HCT116 (cell line): ENCODE results near the gene PKNOX2. TPM values are rescaled to one million over a fixed set of nuclear protein-coding genes. Genes with fewer than 3 reads are reported as not detected.
A peak's percentile ranks its signal among the peaks of the same experiment; 100 is the strongest.

ENCODE experiments used
- ATAC-seq: fragments of 200-7000 bp; cut with Tn5 transposase; 2 replicates; pipeline ENCODE4 v1.9.1; 2020; ENCODE audit warnings: mild to moderate bottlenecking, moderate library complexity
- BruUV-seq: library from RNA; stranded (reverse); fragments of 400-500 nt; replicated peaks from 2 replicates; lab custom pipeline; 2021; lab: Mats Ljungman, UMichigan
- CTCF ChIA-PET: fragments of 300-600 bp; sonication (Branson Sonifier 250); formaldehyde crosslinking; loops from one replicate; lab custom pipeline; 2021; ENCODE audit warnings: antibody characterized with exemption; lab: Charles Lee
- POLR2A ChIA-PET: fragments of 300-600, 350-600 bp; sonication (Branson Sonifier 250); formaldehyde crosslinking; loops from one replicate; lab custom pipeline; 2021; ENCODE audit warnings: antibody characterized with exemption; lab: Charles Lee
- RAD21 ChIA-PET, 2 experiments: fragments of 300-600 bp; sonication (Branson Sonifier 250); formaldehyde crosslinking; loops; one replicate each; lab custom pipeline; 2023; ENCODE audit warnings: low total read pairs in 2 of 2; ENCODE audit not compliant: uncharacterized antibody in 2 of 2, unreplicated experiment in 2 of 2, low non-redundant PET in 1 of 2; lab: Charles Lee
- DNase-seq: peaks from one replicate; pipeline ENCODE4 v3.0.0-alpha.2; 2010; ENCODE audit warnings: low read depth, low spot score
- H2AFZ ChIP-seq: fragments of 200-600 bp; shearing (Covaris generic), sonication (generic); 2 replicates; pipeline ENCODE4 v1.6.1; 2017; ENCODE audit warnings: low read depth, mixed run types, mixed read lengths, antibody characterized with exemption, low read length; ENCODE audit not compliant: poor library complexity, severe bottlenecking
- H3K27ac ChIP-seq: 2 replicates; pipeline ENCODE4 v1.5.1; 2012; ENCODE audit warnings: low read depth, low read length
- H3K27me3 ChIP-seq: fragments of 200-600 bp; sonication (generic); 2 replicates; pipeline ENCODE4 v1.6.1; 2016; ENCODE audit warnings: mixed run types, low read length, mixed read lengths; ENCODE audit not compliant: insufficient read depth
- H3K36me3 ChIP-seq, 2 experiments: fragments of 200-500 bp in 1 of 2; fragments of 200-600 bp in 1 of 2; sonication (Bioruptor generic) in 1 of 2; sonication (generic) in 1 of 2; 2 replicates each; pipeline versions ENCODE4 v1.5.1 to v1.6.1; 2014 to 2016; ENCODE audit warnings: low read length in 2 of 2, inconsistent platforms in 1 of 2, mixed read lengths in 1 of 2, mixed run types in 1 of 2; ENCODE audit not compliant: insufficient read depth in 2 of 2, control insufficient read depth in 1 of 2
- H3K4me1 ChIP-seq, 2 experiments: fragments of 200-600 bp in 1 of 2; sonication (generic) in 1 of 2; 2 replicates each; pipeline versions ENCODE4 v1.5.1 to v1.6.1; 2012 to 2017; ENCODE audit warnings: low read length in 2 of 2, inconsistent platforms in 1 of 2, mild to moderate bottlenecking in 1 of 2, mixed read lengths in 1 of 2, mixed run types in 1 of 2, moderate library complexity in 1 of 2; ENCODE audit not compliant: insufficient read depth in 2 of 2, control insufficient read depth in 1 of 2
- H3K4me2 ChIP-seq: fragments of 200-600 bp; sonication (generic); 2 replicates; pipeline ENCODE4 v1.6.1; 2017; ENCODE audit warnings: mixed run types, low read length, mixed read lengths
- H3K4me3 ChIP-seq, 2 experiments: fragments of 200-600 bp in 1 of 2; sonication (generic) in 1 of 2; replicated peaks in 1 of 2; 2 replicates each; pipeline ENCODE4 v1.5.1; 2011 to 2016; ENCODE audit warnings: low read length in 2 of 2, control low read depth in 1 of 2, low read depth in 1 of 2, mild to moderate bottlenecking in 1 of 2, mixed read lengths in 1 of 2, mixed run types in 1 of 2
- H3K79me2 ChIP-seq: fragments of 200-600 bp; sonication (generic); 2 replicates; pipeline ENCODE4 v1.6.1; 2017; ENCODE audit warnings: mild to moderate bottlenecking, mixed run types, low read length, moderate library complexity, mixed read lengths; ENCODE audit not compliant: insufficient read depth
- H3K9ac ChIP-seq: fragments of 200-600 bp; sonication (generic); 2 replicates; pipeline ENCODE4 v1.6.1; 2016; ENCODE audit warnings: low read length, mixed read lengths
- H3K9me2 ChIP-seq: fragments of 200-600 bp; sonication (generic), shearing (Covaris generic); 2 replicates; pipeline ENCODE4 v1.6.1; 2017; ENCODE audit warnings: mixed run types, mild to moderate bottlenecking, moderate library complexity; ENCODE audit not compliant: insufficient read depth
- H3K9me3 ChIP-seq, 2 experiments: fragments of 200-500 bp in 1 of 2; fragments of 200-600 bp in 1 of 2; sonication (Bioruptor generic) in 1 of 2; sonication (generic) in 1 of 2; 2 replicates each; pipeline ENCODE4 v1.6.1; 2014 to 2017; ENCODE audit warnings: low read length in 2 of 2, mixed read lengths in 2 of 2, inconsistent platforms in 1 of 2, low read depth in 1 of 2, mild to moderate bottlenecking in 1 of 2, mixed run types in 1 of 2, moderate library complexity in 1 of 2; ENCODE audit not compliant: control insufficient read depth in 1 of 2, insufficient read depth in 1 of 2
- H4K20me1 ChIP-seq: fragments of 200-600 bp; sonication (generic), shearing (Covaris generic); 2 replicates; pipeline ENCODE4 v1.6.1; 2017; ENCODE audit warnings: mixed run types, mild to moderate bottlenecking, moderate library complexity; ENCODE audit not compliant: insufficient read depth
- CEBPB ChIP-seq: IDR thresholded peaks from 2 replicates; pipeline ENCODE4 v1.6.1; 2012; ENCODE audit warnings: low read depth
- ELF1 ChIP-seq: IDR thresholded peaks from 2 replicates; pipeline ENCODE4 v1.6.1; 2012; ENCODE audit warnings: low read depth, borderline replicate concordance
- RAD21 ChIP-seq: IDR thresholded peaks from 2 replicates; pipeline ENCODE4 v1.6.1; 2012; ENCODE audit warnings: low read depth, mild to moderate bottlenecking
- SP1 ChIP-seq: IDR thresholded peaks from 2 replicates; pipeline ENCODE4 v1.6.1; 2012; ENCODE audit warnings: low read depth
- TCF7L2 ChIP-seq: IDR thresholded peaks from 2 replicates; pipeline ENCODE4 v1.7.0; 2011; ENCODE audit warnings: borderline replicate concordance, inconsistent platforms; ENCODE audit not compliant: insufficient read depth, insufficient read length; ENCODE audit errors: extremely low read depth
- intact Hi-C: fragments of 100-400 bp; cut with micrococcal nuclease; formaldehyde crosslinking; loops from 2 replicates; pipeline ENCODE4 v1.10.0; 2022
- total RNA-seq: library from RNA; stranded (reverse); gene quantifications from one replicate; pipeline ENCODE4 v1.2.1, GENCODE V29; 2021; ENCODE audit not compliant: unreplicated experiment

Gene PKNOX2
- total RNA-seq, 1 experiment from 2014 or later: 0.20 TPM

DNA sequence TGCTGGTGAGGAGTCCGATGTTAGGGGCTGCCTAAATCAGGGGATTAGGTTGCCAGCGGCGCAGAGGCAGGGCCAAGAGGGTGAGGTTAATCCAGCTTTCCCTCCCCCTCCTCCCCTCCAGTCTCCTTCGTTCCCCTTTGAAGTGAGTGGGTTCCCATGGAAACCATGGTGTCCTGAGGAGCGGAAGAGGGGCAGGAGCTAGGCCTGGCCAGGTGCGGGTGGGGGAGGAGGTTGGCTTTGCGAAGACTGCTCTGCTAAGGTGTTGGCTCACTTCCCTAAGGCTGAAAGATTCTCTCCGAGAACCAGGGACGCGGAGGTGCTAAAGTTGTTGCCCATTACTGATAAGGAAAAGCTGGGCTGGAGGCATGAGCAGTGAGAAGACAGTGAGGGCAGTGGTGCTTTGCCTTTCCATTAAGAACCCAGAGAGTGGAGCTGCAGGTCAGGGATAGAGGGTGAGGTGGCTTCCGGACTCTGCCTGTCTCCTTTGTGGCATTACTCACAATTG, 206.9 kb downstream of the PKNOX2 start:
- intact Hi-C loops: no loop called here
- DNase-seq (no peak), ATAC-seq (no peak)
- no TSS peak for BruUV-seq
- RAD21 ChIA-PET: no interaction called here
- Histone ChIP-seq H3K9ac (no peak overlapping the region), H3K36me3 (no peaks in the 10 kb centered on the region), H3K27me3 (peaks cover 22% of the 10 kb centered on the region), H3K79me2 (no peaks in the 10 kb centered on the region), H3K4me3 (no peak overlapping the region), H3K27ac (no peak overlapping the region), H3K9me2 (no peaks in the 10 kb centered on the region), H3K9me3 (no peaks in the 10 kb centered on the region), H3K4me2 (no peak overlapping the region), H4K20me1 (no peaks in the 10 kb centered on the region), H3K4me1 (no peaks in the 10 kb centered on the region), H2AFZ (no peak overlapping the region)
- CTCF ChIA-PET: no interaction called here
- POLR2A ChIA-PET: no interaction called here
- TF ChIP-seq CEBPB (no peak), ELF1 (no peak), RAD21 (no peak), TCF7L2 (peak; percentile 19)

DNA sequence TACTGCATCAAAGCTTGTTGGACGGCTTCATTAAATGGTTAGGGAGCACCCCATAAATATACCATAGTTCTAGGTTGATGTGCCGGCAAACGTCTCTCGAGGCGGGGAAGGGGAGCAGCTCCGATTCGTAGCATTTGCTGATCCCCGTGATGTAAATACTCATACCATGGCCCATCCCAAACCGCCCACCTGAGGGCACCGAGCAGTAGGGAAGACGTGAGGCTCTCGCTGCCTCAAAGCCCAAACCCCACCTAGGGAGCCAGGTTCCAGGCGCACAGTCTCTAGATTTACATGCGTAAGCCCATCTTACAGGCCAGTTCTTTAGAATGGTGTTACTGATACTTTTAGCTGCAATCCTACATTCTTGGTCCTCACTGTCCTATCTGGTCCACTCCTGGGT, 207.5 kb downstream of the PKNOX2 start:
- intact Hi-C loops: no loop called here
- ATAC-seq (no peak), DNase-seq (no peak)
- H3K9me2 ChIP-seq: no peaks in the 10 kb centered on the region
- H3K4me2 ChIP-seq: no peak overlapping the region
- no peak overlapping the region for H2AFZ ChIP-seq
- POLR2A ChIA-PET: no interaction called here
- H3K9ac ChIP-seq: no peak overlapping the region
- no peak overlapping the region for H3K27ac ChIP-seq
- no peaks in the 10 kb centered on the region for H3K36me3 ChIP-seq
- no peak for TF ChIP-seq SP1
- TF ChIP-seq, all 23 proteins: peak for 0
- CTCF ChIA-PET: no interaction called here
- Histone ChIP-seq H3K9me3 (no peaks in the 10 kb centered on the region), H3K79me2 (no peaks in the 10 kb centered on the region), H3K4me3 (no peak overlapping the region), H3K4me1 (no peaks in the 10 kb centered on the region), H3K27me3 (peaks cover 28% of the 10 kb centered on the region), H4K20me1 (no peaks in the 10 kb centered on the region)
- BruUV-seq: no TSS peak
- RAD21 ChIA-PET: no interaction called here
